ENCODE results near the gene GARNL3. TPM values are rescaled to one million over a fixed set of nuclear protein-coding genes. Genes with fewer than 3 reads are reported as not detected.

The GARNL3 gene
- total RNA-seq, 1 experiment from 2014 or later: 6.1 TPM

DNA sequence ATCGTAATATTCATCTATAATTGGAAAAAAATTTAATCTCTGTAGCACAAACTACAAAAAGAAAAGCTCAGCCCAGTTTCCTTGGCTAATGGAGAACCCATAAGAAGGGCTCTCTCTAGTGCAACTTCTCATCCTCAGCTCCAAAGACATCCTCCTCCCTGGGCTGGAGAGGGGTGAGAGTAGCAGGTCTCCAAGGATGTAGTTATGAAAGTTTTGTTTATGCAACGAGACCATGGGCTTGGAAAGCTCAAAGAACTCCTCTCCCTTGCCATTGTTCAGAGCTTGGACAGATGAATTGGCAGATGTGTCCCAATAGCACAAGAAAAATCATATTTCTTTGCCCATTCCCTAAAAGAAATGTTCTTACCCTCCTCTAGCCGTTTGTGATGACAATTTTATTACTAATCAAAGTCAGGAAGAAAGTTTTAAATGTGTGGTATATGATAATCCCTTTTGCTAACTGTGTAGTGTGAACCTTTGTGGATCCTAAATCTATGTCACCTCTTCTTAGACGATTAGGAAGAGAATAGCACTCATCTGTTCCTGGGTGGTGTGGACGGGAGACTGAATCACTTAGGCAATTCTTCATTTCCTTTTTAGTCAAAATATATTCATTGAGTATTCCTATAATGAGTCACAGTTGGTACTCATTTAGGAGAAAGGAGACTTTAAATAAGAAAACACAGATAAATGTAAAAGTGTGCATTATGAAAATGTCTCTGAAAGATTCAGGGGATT, 52.2 kb downstream of the GARNL3 start:
- intact Hi-C loops (cut with micrococcal nuclease): no loop called here
- Mint-ChIP-seq H3K27ac (ENCODE audit: low read depth, unreplicated experiment) (no peak overlapping the region), H3K9me3 (ENCODE audit: unreplicated experiment) (no peaks in the 10 kb centered on the region), H3K27me3 (ENCODE audit: insufficient read depth, unreplicated experiment) (no peaks in the 10 kb centered on the region), H3K36me3 (ENCODE audit: insufficient read depth, unreplicated experiment) (peaks cover 8% of the 10 kb centered on the region), H3K4me3 (ENCODE audit: unreplicated experiment) (no peak overlapping the region), H3K4me1 (ENCODE audit: insufficient read depth, unreplicated experiment) (peaks cover 24% of the 10 kb centered on the region)
- no peak for DNase-seq (ENCODE audit: unreplicated experiment)
- POLR2A ChIA-PET: interaction anchor here (0.8 kb wide), 1 partner anchor 134 kb away, joined by 3 read pairs; the partner anchor contains the start of gene RPL12
- BruUV-seq (replicated peaks): no TSS peak
- TF ChIP-seq, protein P1, sequence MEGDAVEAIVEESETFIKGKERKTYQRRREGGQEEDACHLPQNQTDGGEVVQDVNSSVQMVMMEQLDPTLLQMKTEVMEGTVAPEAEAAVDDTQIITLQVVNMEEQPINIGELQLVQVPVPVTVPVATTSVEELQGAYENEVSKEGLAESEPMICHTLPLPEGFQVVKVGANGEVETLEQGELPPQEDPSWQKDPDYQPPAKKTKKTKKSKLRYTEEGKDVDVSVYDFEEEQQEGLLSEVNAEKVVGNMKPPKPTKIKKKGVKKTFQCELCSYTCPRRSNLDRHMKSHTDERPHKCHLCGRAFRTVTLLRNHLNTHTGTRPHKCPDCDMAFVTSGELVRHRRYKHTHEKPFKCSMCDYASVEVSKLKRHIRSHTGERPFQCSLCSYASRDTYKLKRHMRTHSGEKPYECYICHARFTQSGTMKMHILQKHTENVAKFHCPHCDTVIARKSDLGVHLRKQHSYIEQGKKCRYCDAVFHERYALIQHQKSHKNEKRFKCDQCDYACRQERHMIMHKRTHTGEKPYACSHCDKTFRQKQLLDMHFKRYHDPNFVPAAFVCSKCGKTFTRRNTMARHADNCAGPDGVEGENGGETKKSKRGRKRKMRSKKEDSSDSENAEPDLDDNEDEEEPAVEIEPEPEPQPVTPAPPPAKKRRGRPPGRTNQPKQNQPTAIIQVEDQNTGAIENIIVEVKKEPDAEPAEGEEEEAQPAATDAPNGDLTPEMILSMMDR (IDR thresholded peaks at IDR 0.05; ENCODE audit: unreplicated experiment): no peak
- CTCF ChIA-PET: interaction anchor here (0.5 to 0.9 kb wide), 2 partner anchors 44 to 299 kb away, joined by 3 read pairs; no protein-coding TSS in a partner anchor

DNA sequence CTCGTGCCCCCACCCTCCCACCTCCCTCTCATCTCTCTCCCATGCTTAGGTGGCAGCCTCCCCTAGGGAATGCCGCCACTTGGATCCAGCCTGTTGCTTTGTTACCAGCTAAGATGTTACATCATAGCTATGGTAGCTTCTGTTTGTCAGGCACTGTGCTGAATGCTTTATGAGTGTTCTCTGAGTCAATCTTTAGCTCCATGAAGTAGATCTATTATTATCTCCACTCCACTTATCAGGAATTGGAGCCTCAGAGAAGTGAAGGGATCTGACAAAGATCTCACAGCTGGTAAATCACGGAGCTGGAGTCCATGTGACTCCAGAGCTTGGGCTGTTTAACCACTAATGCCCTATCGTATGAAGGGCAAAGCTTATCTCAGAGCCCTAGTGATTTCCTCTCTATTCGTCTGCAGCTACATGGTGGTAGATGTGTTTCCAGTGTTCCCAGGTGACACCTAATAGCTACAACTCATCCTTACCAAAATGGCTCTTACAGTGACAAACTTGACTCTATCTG, 54.1 kb downstream of the GARNL3 start:
- POLR2A ChIA-PET: interaction anchor here (0.7 to 1.1 kb wide), 3 partner anchors 10 to 131 kb away, joined by 3 to 5 read pairs (median 5); no protein-coding TSS in a partner anchor
- Mint-ChIP-seq H3K27me3 (ENCODE audit: insufficient read depth, unreplicated experiment) (no peaks in the 10 kb centered on the region), H3K4me1 (ENCODE audit: insufficient read depth, unreplicated experiment) (peaks cover 18% of the 10 kb centered on the region), H3K27ac (ENCODE audit: low read depth, unreplicated experiment) (no peak overlapping the region), H3K4me3 (ENCODE audit: unreplicated experiment) (no peak overlapping the region), H3K9me3 (ENCODE audit: unreplicated experiment) (no peaks in the 10 kb centered on the region), H3K36me3 (ENCODE audit: insufficient read depth, unreplicated experiment) (peaks cover 7% of the 10 kb centered on the region)
- BruUV-seq (replicated peaks): no TSS peak
- CTCF ChIA-PET: interaction anchor here (0.6 kb wide), 1 partner anchor 267 kb away, joined by 3 read pairs; no protein-coding TSS in a partner anchor
- DNase-seq (ENCODE audit: unreplicated experiment): no peak
- intact Hi-C loops (cut with micrococcal nuclease): no loop called here
- TF ChIP-seq, protein P1 (IDR thresholded peaks at IDR 0.05; ENCODE audit: unreplicated experiment): no peak

DNA sequence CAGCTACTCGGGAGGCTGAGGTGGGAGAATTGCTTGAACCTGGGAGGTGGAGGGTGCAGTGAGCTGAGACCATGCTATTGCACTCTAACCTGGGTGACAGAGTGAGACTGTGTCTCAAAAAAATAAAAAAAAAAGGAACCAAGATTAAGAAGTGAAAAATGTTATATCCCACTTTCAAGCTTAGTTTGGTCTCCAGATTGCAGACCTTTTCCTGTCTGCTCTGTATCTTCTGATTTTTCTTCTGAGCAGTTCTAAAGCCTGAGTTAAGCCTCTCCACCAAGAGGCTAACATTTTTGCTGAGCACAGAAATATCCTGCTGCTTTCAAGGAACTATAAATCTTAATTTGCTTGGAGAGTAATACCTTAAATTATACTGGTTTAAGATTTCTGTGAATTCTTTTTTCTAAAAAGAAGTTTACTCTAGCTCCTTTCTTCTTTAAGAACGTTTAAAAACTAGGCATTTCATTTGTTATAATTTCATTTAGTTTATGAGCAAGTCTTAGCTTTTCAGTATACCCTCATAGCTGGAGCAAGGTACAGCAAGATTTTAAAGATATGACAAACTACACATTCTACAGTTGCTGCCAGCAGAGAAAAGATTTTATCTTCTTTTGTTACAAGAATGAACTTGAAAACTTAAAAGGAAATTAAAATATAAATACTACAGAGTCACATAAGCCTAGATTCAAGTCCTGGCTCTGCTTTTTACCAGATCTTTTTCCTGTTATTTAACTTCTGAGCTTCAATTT, 55.0 kb downstream of the GARNL3 start:
- Mint-ChIP-seq H3K27me3 (ENCODE audit: insufficient read depth, unreplicated experiment) (no peaks in the 10 kb centered on the region), H3K4me3 (ENCODE audit: unreplicated experiment) (no peak overlapping the region), H3K36me3 (ENCODE audit: insufficient read depth, unreplicated experiment) (no peaks in the 10 kb centered on the region), H3K9me3 (ENCODE audit: unreplicated experiment) (no peaks in the 10 kb centered on the region), H3K27ac (ENCODE audit: low read depth, unreplicated experiment) (no peak overlapping the region), H3K4me1 (ENCODE audit: insufficient read depth, unreplicated experiment) (peaks cover 16% of the 10 kb centered on the region)
- DNase-seq (ENCODE audit: unreplicated experiment): no peak
- POLR2A ChIA-PET: interaction anchor here (0.6 to 2.2 kb wide), 7 partner anchors 8 to 143 kb away, joined by 3 to 16 read pairs (median 3); no protein-coding TSS in a partner anchor
- no TSS peak for BruUV-seq (replicated peaks)
- TF ChIP-seq, protein P1 (IDR thresholded peaks at IDR 0.05; ENCODE audit: unreplicated experiment): no peak
- intact Hi-C loops (cut with micrococcal nuclease): no loop called here
- CTCF ChIA-PET: interaction anchor here (0.6 to 0.7 kb wide), 2 partner anchors 16 to 117 kb away, joined by 3 read pairs; no protein-coding TSS in a partner anchor

DNA sequence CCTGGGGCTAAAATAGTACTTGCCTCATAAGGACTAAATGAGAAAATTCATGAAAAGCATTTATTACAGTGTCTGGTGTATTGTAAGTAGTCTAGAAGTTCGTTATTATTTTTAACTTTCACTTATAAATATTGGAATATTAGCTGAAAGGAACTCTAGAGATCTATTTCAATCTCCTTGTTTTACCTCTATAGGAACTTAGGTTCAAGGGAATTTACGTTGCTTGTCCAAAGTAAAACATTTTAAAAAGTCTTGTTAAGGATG, 55.5 kb downstream of the GARNL3 start:
- intact Hi-C loops (cut with micrococcal nuclease): no loop called here
- peaks cover 12% of the 10 kb centered on the region for H3K4me1 Mint-ChIP-seq (ENCODE audit: insufficient read depth, unreplicated experiment)
- ChIA-PET POLR2A (interaction anchor here (0.5 to 2.2 kb wide), 7 partner anchors 9 to 143 kb away, joined by 3 to 16 read pairs (median 3); no protein-coding TSS in a partner anchor), CTCF (interaction anchor here (1.5 kb wide), 1 partner anchor 11 kb away, joined by 4 read pairs; no protein-coding TSS in a partner anchor)
- no peak overlapping the region for H3K27ac Mint-ChIP-seq (ENCODE audit: low read depth, unreplicated experiment)
- no TSS peak for BruUV-seq (replicated peaks)
- TF ChIP-seq, protein P1 (IDR thresholded peaks at IDR 0.05; ENCODE audit: unreplicated experiment): no peak
- no peak for DNase-seq (ENCODE audit: unreplicated experiment)
- H3K36me3 Mint-ChIP-seq (ENCODE audit: insufficient read depth, unreplicated experiment): no peaks in the 10 kb centered on the region
- H3K4me3 Mint-ChIP-seq (ENCODE audit: unreplicated experiment): no peak overlapping the region
- no peaks in the 10 kb centered on the region for H3K27me3 Mint-ChIP-seq (ENCODE audit: insufficient read depth, unreplicated experiment)
- H3K9me3 Mint-ChIP-seq (ENCODE audit: unreplicated experiment): no peaks in the 10 kb centered on the region

All from MCF 10A (cell line).